Measurements from ENCODE around the gene CD300LD.

DNA sequence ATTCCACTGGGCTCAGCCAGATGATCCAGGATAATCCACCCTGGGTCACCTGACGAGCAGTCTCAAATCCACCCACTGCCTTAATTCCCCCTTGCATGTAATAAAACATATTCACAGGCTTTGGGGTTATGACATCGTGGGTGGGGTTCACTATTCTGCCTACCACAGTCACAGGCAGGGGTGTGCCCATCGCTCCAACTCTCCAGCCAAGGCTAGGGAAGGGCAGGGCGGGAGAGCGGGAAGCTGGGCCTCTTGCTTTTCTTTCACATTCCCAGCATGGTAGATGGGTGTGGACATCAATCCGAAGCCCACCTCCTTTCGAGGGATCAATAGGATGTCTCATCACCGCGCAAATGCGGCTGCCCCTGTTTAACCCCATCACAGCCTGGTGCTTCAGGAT lies 12.7 kb upstream of the CD300LD start:
- no peak for TF ChIP-seq EP300 (IDR thresholded peaks at IDR 0.05; ENCODE audit: borderline replicate concordance in 1 of 2, control insufficient read depth in 1 of 2, low read depth in 2 of 2, low read length in 2 of 2)
- TF ChIP-seq POLR2AphosphoS5 (IDR thresholded peaks at IDR 0.05; ENCODE audit: low read length), result no peak
- no peak for TF ChIP-seq GABPA (IDR thresholded peaks at IDR 0.05; ENCODE audit: low read depth)
- no peak for TF ChIP-seq NFYB (IDR thresholded peaks at IDR 0.05; ENCODE audit: insufficient read depth, low read depth, low read length)
- TF ChIP-seq, protein P1, sequence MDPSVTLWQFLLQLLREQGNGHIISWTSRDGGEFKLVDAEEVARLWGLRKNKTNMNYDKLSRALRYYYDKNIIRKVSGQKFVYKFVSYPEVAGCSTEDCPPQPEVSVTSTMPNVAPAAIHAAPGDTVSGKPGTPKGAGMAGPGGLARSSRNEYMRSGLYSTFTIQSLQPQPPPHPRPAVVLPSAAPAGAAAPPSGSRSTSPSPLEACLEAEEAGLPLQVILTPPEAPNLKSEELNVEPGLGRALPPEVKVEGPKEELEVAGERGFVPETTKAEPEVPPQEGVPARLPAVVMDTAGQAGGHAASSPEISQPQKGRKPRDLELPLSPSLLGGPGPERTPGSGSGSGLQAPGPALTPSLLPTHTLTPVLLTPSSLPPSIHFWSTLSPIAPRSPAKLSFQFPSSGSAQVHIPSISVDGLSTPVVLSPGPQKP (IDR thresholded peaks at IDR 0.05; ENCODE audit: low read depth, low read length), result no peak
- no peak for TF ChIP-seq MEF2A (IDR thresholded peaks at IDR 0.05; ENCODE audit: insufficient read depth, low read depth, low read length)
- TF ChIP-seq, protein P2, sequence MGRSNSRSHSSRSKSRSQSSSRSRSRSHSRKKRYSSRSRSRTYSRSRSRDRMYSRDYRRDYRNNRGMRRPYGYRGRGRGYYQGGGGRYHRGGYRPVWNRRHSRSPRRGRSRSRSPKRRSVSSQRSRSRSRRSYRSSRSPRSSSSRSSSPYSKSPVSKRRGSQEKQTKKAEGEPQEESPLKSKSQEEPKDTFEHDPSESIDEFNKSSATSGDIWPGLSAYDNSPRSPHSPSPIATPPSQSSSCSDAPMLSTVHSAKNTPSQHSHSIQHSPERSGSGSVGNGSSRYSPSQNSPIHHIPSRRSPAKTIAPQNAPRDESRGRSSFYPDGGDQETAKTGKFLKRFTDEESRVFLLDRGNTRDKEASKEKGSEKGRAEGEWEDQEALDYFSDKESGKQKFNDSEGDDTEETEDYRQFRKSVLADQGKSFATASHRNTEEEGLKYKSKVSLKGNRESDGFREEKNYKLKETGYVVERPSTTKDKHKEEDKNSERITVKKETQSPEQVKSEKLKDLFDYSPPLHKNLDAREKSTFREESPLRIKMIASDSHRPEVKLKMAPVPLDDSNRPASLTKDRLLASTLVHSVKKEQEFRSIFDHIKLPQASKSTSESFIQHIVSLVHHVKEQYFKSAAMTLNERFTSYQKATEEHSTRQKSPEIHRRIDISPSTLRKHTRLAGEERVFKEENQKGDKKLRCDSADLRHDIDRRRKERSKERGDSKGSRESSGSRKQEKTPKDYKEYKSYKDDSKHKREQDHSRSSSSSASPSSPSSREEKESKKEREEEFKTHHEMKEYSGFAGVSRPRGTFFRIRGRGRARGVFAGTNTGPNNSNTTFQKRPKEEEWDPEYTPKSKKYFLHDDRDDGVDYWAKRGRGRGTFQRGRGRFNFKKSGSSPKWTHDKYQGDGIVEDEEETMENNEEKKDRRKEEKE (IDR thresholded peaks at IDR 0.05), result no peak
- no peak for TF ChIP-seq ETV6 (conservative IDR thresholded peaks at IDR 0.05 in 1 of 2, IDR thresholded peaks at IDR 0.05 in 1 of 2; ENCODE audit: borderline replicate concordance in 1 of 2, low read depth in 1 of 2)
- TF ChIP-seq, protein P3, sequence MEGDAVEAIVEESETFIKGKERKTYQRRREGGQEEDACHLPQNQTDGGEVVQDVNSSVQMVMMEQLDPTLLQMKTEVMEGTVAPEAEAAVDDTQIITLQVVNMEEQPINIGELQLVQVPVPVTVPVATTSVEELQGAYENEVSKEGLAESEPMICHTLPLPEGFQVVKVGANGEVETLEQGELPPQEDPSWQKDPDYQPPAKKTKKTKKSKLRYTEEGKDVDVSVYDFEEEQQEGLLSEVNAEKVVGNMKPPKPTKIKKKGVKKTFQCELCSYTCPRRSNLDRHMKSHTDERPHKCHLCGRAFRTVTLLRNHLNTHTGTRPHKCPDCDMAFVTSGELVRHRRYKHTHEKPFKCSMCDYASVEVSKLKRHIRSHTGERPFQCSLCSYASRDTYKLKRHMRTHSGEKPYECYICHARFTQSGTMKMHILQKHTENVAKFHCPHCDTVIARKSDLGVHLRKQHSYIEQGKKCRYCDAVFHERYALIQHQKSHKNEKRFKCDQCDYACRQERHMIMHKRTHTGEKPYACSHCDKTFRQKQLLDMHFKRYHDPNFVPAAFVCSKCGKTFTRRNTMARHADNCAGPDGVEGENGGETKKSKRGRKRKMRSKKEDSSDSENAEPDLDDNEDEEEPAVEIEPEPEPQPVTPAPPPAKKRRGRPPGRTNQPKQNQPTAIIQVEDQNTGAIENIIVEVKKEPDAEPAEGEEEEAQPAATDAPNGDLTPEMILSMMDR (IDR thresholded peaks at IDR 0.05 in 2 of 3, conservative IDR thresholded peaks at IDR 0.05 in 1 of 3; ENCODE audit: control insufficient read depth in 2 of 3, extremely low read depth in 1 of 3, insufficient read depth in 1 of 3, low read depth in 3 of 3, low read length in 3 of 3), result no peak
- TF ChIP-seq, protein P4, sequence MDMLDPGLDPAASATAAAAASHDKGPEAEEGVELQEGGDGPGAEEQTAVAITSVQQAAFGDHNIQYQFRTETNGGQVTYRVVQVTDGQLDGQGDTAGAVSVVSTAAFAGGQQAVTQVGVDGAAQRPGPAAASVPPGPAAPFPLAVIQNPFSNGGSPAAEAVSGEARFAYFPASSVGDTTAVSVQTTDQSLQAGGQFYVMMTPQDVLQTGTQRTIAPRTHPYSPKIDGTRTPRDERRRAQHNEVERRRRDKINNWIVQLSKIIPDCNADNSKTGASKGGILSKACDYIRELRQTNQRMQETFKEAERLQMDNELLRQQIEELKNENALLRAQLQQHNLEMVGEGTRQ (IDR thresholded peaks at IDR 0.05; ENCODE audit: borderline replicate concordance, low read depth, low read length), result no peak
- TF ChIP-seq YY1 (IDR thresholded peaks at IDR 0.05; ENCODE audit: low read depth, low read length), result no peak
- TF ChIP-seq RFX5 (IDR thresholded peaks at IDR 0.05; ENCODE audit: low read depth, low read length), result no peak
- TF ChIP-seq, protein P5, sequence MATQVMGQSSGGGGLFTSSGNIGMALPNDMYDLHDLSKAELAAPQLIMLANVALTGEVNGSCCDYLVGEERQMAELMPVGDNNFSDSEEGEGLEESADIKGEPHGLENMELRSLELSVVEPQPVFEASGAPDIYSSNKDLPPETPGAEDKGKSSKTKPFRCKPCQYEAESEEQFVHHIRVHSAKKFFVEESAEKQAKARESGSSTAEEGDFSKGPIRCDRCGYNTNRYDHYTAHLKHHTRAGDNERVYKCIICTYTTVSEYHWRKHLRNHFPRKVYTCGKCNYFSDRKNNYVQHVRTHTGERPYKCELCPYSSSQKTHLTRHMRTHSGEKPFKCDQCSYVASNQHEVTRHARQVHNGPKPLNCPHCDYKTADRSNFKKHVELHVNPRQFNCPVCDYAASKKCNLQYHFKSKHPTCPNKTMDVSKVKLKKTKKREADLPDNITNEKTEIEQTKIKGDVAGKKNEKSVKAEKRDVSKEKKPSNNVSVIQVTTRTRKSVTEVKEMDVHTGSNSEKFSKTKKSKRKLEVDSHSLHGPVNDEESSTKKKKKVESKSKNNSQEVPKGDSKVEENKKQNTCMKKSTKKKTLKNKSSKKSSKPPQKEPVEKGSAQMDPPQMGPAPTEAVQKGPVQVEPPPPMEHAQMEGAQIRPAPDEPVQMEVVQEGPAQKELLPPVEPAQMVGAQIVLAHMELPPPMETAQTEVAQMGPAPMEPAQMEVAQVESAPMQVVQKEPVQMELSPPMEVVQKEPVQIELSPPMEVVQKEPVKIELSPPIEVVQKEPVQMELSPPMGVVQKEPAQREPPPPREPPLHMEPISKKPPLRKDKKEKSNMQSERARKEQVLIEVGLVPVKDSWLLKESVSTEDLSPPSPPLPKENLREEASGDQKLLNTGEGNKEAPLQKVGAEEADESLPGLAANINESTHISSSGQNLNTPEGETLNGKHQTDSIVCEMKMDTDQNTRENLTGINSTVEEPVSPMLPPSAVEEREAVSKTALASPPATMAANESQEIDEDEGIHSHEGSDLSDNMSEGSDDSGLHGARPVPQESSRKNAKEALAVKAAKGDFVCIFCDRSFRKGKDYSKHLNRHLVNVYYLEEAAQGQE (IDR thresholded peaks at IDR 0.05; ENCODE audit: low read depth, low read length), result no peak

Measured in GM12878 (cell line).